ENCODE results near the gene HCN4. TPM values are rescaled to one million over a fixed set of nuclear protein-coding genes. Genes with fewer than 3 reads are reported as not detected.

Gene HCN4
- total and polyA plus RNA-seq, 2 donors (not counting 3 experiments of a cell fraction or from before 2014, with no cell fraction given) = 0.01 TPM; not detected in 1

DNA sequence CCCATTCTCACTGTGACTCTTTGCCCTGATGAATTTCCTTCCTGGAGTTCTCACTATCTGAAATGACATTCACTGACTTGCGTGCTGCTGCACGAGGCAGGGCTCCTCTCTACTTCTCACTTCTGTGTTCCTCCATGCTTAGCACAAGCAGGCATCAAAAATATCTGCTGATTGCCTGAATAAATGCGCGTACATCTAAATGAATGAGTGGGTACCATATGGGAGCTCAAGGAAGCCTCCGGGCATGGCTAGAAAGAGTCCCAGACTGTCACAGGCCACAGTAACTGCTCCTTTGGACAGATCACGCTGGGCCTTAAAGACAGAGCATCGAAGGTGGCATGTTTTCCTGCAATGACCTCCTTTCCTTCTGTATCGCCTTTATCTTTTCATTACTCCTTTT lies 31.6 kb downstream of the HCN4 start:
- H3K36me3 ChIP-seq (ENCODE audit: control insufficient read depth in 2 of 2, extremely low read depth in 1 of 2, insufficient read depth in 2 of 2, low read length in 2 of 2) = no peaks in the 10 kb centered on the region
- no peak overlapping the region for H3K27ac ChIP-seq (ENCODE audit: insufficient read depth, low read depth, low read length)
- no peak overlapping the region for H2AFZ ChIP-seq (ENCODE audit: low read depth, low read length)
- no peaks in the 10 kb centered on the region for H4K20me1 ChIP-seq (replicated peaks; ENCODE audit: control insufficient read depth, extremely low read depth, insufficient read depth, low read length)
- DNase-seq (ENCODE audit: low read depth, low spot score) = no peak
- no peak overlapping the region for H3K4me3 ChIP-seq (replicated peaks in 1 of 3; ENCODE audit: insufficient read depth in 1 of 3, low read depth in 1 of 3, low read length in 3 of 3)
- CTCF ChIA-PET = no interaction called here
- POLR2A ChIA-PET = no interaction called here
- no peaks in the 10 kb centered on the region for H3K4me1 ChIP-seq (ENCODE audit: control insufficient read depth, extremely low read depth, insufficient read depth, low read length)
- no peak overlapping the region for H3K4me2 ChIP-seq (ENCODE audit: insufficient read depth, low read length)
- H3K9me1 ChIP-seq (replicated peaks; ENCODE audit: control insufficient read depth, extremely low read depth, insufficient read depth, low read length) = no peaks in the 10 kb centered on the region
- FAIRE-seq = no peak
- no peak overlapping the region for H3K9ac ChIP-seq (replicated peaks; ENCODE audit: extremely low read depth, insufficient read depth, low read length)
- no peaks in the 10 kb centered on the region for H3K9me3 ChIP-seq (replicated peaks; ENCODE audit: control insufficient read depth, insufficient read depth, low read length)
- intact Hi-C loops (cut with micrococcal nuclease) = no loop called here
- H3K79me2 ChIP-seq (ENCODE audit: control insufficient read depth, insufficient read depth, low read length) = no peaks in the 10 kb centered on the region
- BruUV-seq (replicated peaks) = no TSS peak
- no peaks in the 10 kb centered on the region for H3K27me3 ChIP-seq (ENCODE audit: control insufficient read depth in 2 of 2, insufficient read depth in 2 of 2, low read length in 2 of 2)
- TF ChIP-seq MYC (IDR thresholded peaks at IDR 0.05; ENCODE audit: low read depth, low read length) (no peak), EZH2 (IDR thresholded peaks at IDR 0.05; ENCODE audit: borderline replicate concordance, low read depth, low read length, severe bottlenecking) (no peak), POLR2AphosphoS5 (IDR thresholded peaks at IDR 0.05; ENCODE audit: insufficient read depth, low read depth, low read length) (no peak), POLR2A (IDR thresholded peaks at IDR 0.05; ENCODE audit: low read depth, low read length) (no peak), JUN (IDR thresholded peaks at IDR 0.05; ENCODE audit: borderline replicate concordance, insufficient read depth, insufficient read length, low read depth) (no peak), GATA2 (IDR thresholded peaks at IDR 0.05; ENCODE audit: insufficient read depth, insufficient read length, low read depth, low read length) (no peak), FOS (IDR thresholded peaks at IDR 0.05; ENCODE audit: borderline replicate concordance, insufficient read depth, low read length) (no peak)
- TF ChIP-seq, protein P1, sequence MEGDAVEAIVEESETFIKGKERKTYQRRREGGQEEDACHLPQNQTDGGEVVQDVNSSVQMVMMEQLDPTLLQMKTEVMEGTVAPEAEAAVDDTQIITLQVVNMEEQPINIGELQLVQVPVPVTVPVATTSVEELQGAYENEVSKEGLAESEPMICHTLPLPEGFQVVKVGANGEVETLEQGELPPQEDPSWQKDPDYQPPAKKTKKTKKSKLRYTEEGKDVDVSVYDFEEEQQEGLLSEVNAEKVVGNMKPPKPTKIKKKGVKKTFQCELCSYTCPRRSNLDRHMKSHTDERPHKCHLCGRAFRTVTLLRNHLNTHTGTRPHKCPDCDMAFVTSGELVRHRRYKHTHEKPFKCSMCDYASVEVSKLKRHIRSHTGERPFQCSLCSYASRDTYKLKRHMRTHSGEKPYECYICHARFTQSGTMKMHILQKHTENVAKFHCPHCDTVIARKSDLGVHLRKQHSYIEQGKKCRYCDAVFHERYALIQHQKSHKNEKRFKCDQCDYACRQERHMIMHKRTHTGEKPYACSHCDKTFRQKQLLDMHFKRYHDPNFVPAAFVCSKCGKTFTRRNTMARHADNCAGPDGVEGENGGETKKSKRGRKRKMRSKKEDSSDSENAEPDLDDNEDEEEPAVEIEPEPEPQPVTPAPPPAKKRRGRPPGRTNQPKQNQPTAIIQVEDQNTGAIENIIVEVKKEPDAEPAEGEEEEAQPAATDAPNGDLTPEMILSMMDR (IDR thresholded peaks at IDR 0.05; ENCODE audit: extremely low read depth in 1 of 2, insufficient read depth in 1 of 2, low read depth in 1 of 2, low read length in 2 of 2) = no peak
- TF ChIP-seq, protein P2, sequence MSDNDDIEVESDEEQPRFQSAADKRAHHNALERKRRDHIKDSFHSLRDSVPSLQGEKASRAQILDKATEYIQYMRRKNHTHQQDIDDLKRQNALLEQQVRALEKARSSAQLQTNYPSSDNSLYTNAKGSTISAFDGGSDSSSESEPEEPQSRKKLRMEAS (IDR thresholded peaks at IDR 0.05; ENCODE audit: insufficient read depth, insufficient read length) = no peak
- dilution Hi-C loops (cut with MboI; ENCODE audit: extremely low pct_ligation_motif_present, low sequenced_read_pairs) = no loop called here

Data from endothelial cell of umbilical vein (primary cell).